GM12878 (cell line): ENCODE results near the gene COL23A1. TPM values are rescaled to one million over a fixed set of nuclear protein-coding genes. Genes with fewer than 3 reads are reported as not detected.

ENCODE experiments used
- ATAC-seq: fragments of 200-7000 bp; cut with Tn5 transposase; 3 replicates; pipeline ENCODE4 v1.9.1; 2020; ENCODE audit warnings: mild to moderate bottlenecking, moderate library complexity
- BruUV-seq: library from RNA; stranded (reverse); fragments of 400-500 nt; replicated peaks from 2 replicates; lab custom pipeline; 2021; lab: Mats Ljungman, UMichigan
- CTCF ChIA-PET: fragments of 300-600 bp; sonication (Branson Sonifier 250); formaldehyde crosslinking; extraction: SDS; loops from one replicate; lab custom pipeline; 2021; ENCODE audit warnings: inconsistent platforms; lab: Yijun Ruan, JAX
- POLR2A ChIA-PET: fragments of 350-600 bp; formaldehyde crosslinking; extraction: SDS; loops from one replicate; lab custom pipeline; 2021; ENCODE audit warnings: inconsistent platforms; lab: Charles Lee
- RAD21 ChIA-PET: fragments of 300-600 bp; sonication (Branson Sonifier 250); formaldehyde crosslinking; loops from one replicate; lab custom pipeline; 2023; ENCODE audit warnings: antibody characterized with exemption; ENCODE audit not compliant: unreplicated experiment; lab: Charles Lee
- SMC1A ChIA-PET: fragments of 300-600 bp; sonication (Branson Sonifier 250); formaldehyde crosslinking; loops from one replicate; lab custom pipeline; 2023; ENCODE audit not compliant: unreplicated experiment, uncharacterized antibody; lab: Charles Lee
- DNase-seq: peaks from one replicate; pipeline ENCODE4 v3.0.0-alpha.2; 2011; ENCODE audit warnings: low read depth, low spot score
- FAIRE-seq: peaks from 3 replicates; lab custom pipeline; 2011; peaks lifted over from hg19 to GRCh38; lab: Jason Lieb, UNC
- H2AFZ ChIP-seq: 2 replicates; pipeline ENCODE4 v1.6.0; 2011; ENCODE audit warnings: low read depth, low read length, control low read depth; ENCODE audit not compliant: control insufficient read depth
- H3K27ac ChIP-seq: 2 replicates; pipeline ENCODE4 v1.5.1; 2011; ENCODE audit warnings: control low read depth; ENCODE audit not compliant: control insufficient read depth, insufficient read depth
- H3K27me3 ChIP-seq, 2 experiments: replicated peaks in 1 of 2; 2 replicates each; pipeline versions ENCODE4 v1.6.0 to v1.6.1; 2011; ENCODE audit warnings: low read length in 1 of 2; ENCODE audit not compliant: control insufficient read depth in 2 of 2, insufficient read depth in 2 of 2
- H3K36me3 ChIP-seq, 2 experiments: 2 replicates each; pipeline ENCODE4 v1.5.1; 2011; ENCODE audit warnings: low read length in 1 of 2; ENCODE audit not compliant: control insufficient read depth in 2 of 2, insufficient read depth in 2 of 2
- H3K4me1 ChIP-seq: 2 replicates; pipeline ENCODE4 v1.6.1; 2011; ENCODE audit warnings: mild to moderate bottlenecking, low read length, moderate library complexity, mixed read lengths; ENCODE audit not compliant: control insufficient read depth, insufficient read depth
- H3K4me2 ChIP-seq: 2 replicates; pipeline ENCODE4 v1.6.0; 2011; ENCODE audit warnings: control low read depth; ENCODE audit not compliant: control insufficient read depth, insufficient read depth
- H3K4me3 ChIP-seq: fragments of 200-600 bp; sonication (generic); 2 replicates; pipeline ENCODE4 v1.5.1; 2016
- H3K79me2 ChIP-seq: 2 replicates; pipeline ENCODE4 v1.6.0; 2011; ENCODE audit warnings: low read length; ENCODE audit not compliant: control insufficient read depth, insufficient read depth
- H3K9ac ChIP-seq: 2 replicates; pipeline ENCODE4 v1.8.0; 2011; ENCODE audit warnings: low read length, control low read depth, mixed read lengths; ENCODE audit not compliant: control insufficient read depth, insufficient read depth
- H3K9me3 ChIP-seq: replicated peaks from 3 replicates; pipeline ENCODE4 v1.5.1; 2011; ENCODE audit warnings: mild to moderate bottlenecking, low read length; ENCODE audit not compliant: control insufficient read depth, insufficient read depth
- H4K20me1 ChIP-seq: 2 replicates; pipeline ENCODE4 v1.6.0; 2011; ENCODE audit not compliant: control insufficient read depth, insufficient read depth
- ATF3 ChIP-seq: IDR thresholded peaks from 2 replicates; pipeline ENCODE4 v1.6.1; 2011; ENCODE audit warnings: low read depth, mild to moderate bottlenecking, low read length, moderate library complexity, borderline replicate concordance; ENCODE audit errors: extremely low read depth
- E2F8 ChIP-seq: fragments of 450-650 bp; IDR thresholded peaks from 2 replicates; pipeline ENCODE4 v1.6.1; 2018; ENCODE audit warnings: mild to moderate bottlenecking, low read depth, moderate library complexity; ENCODE audit not compliant: partially characterized antibody
- EED ChIP-seq: sonication (generic); IDR thresholded peaks from 2 replicates; pipeline ENCODE4 v1.6.1; 2016; ENCODE audit warnings: antibody characterized with exemption, low read depth
- ESRRA ChIP-seq: IDR thresholded peaks from 2 replicates; pipeline ENCODE4 v1.6.1; 2012; ENCODE audit warnings: mild to moderate bottlenecking, low read length, improper control_type of control experiment
- FOS ChIP-seq: IDR thresholded peaks from 3 replicates; pipeline ENCODE4 v1.6.1; 2011; ENCODE audit warnings: borderline replicate concordance; ENCODE audit not compliant: insufficient read length; ENCODE audit errors: extremely low read depth
- NR2F1 ChIP-seq: fragments of 450-650 bp; conservative IDR thresholded peaks from 2 replicates; pipeline ENCODE4 v1.6.1; 2017; ENCODE audit warnings: mild to moderate bottlenecking
- NRF1 ChIP-seq: conservative IDR thresholded peaks from 2 replicates; pipeline ENCODE4 v1.6.1; 2011; ENCODE audit warnings: mild to moderate bottlenecking, low read depth, low read length, improper control_type of control experiment
- SPI1 ChIP-seq: IDR thresholded peaks from 2 replicates; pipeline ENCODE4 v1.6.1; 2011; ENCODE audit warnings: low read depth, mild to moderate bottlenecking, low read length, moderate library complexity, borderline replicate concordance; ENCODE audit not compliant: insufficient read depth
- TBL1XR1 ChIP-seq: IDR thresholded peaks from 2 replicates; pipeline ENCODE4 v1.6.1; 2012; ENCODE audit warnings: low read depth, low read length, improper control_type of control experiment
- TCF3 ChIP-seq: IDR thresholded peaks from 2 replicates; pipeline ENCODE4 v1.6.1; 2012; ENCODE audit warnings: low read depth, mild to moderate bottlenecking, low read length, borderline replicate concordance; ENCODE audit not compliant: insufficient read depth
- ZNF622 ChIP-seq: fragments of 450-650 bp; IDR thresholded peaks from 2 replicates; pipeline ENCODE4 v1.6.1; 2017; ENCODE audit warnings: mild to moderate bottlenecking, inconsistent platforms
- ZNF687 ChIP-seq: fragments of 450-650 bp; IDR thresholded peaks from 2 replicates; pipeline ENCODE4 v1.6.1; 2017; ENCODE audit warnings: mild to moderate bottlenecking, moderate library complexity
- ZZZ3 ChIP-seq: IDR thresholded peaks from 2 replicates; pipeline ENCODE4 v1.6.1; 2011; ENCODE audit warnings: low read depth; ENCODE audit not compliant: control insufficient read depth, insufficient read length
- WGBS: methylation state at CpG from one replicate; pipeline ENCODE4 v1.1.6; 2016; ENCODE audit warnings: low lambda C conversion rate; ENCODE audit not compliant: insufficient replicate concordance, insufficient coverage; ENCODE audit errors: missing lambda C conversion rate; 5-methylcytosine and 5-hydroxymethylcytosine counted together
- in situ Hi-C: fragments of 300-500 bp; cut with MboI; formaldehyde crosslinking; loops from 9 replicates; pipeline ENCODE4 v1.14.3; 2018; ENCODE audit warnings: mixed read lengths
- intact Hi-C: fragments of 100-400 bp; cut with micrococcal nuclease; formaldehyde crosslinking; loops from one replicate; pipeline ENCODE4 v1.14.2; 2022; ENCODE audit not compliant: unreplicated experiment
- polyA plus RNA-seq, 11 experiments: library from polyadenylated mRNA; depleted of rRNA in 4 of 11; unstranded in 6 of 11; stranded (reverse) in 5 of 11; fragments of >200 nt; fragmentation: Nextera tagmentation in 4 of 11; fragmentation: Illumina TruSeq in 1 of 11; extraction: Ambion mirVana in 4 of 11; extraction: Trizol in 1 of 11; gene quantifications; 1 replicate in 1 of 11; 2 replicates in 10 of 11; pipeline versions ENCODE4 v1.2.1 to v1.2.3, GENCODE V29; 2011 to 2016; ENCODE audit warnings: inconsistent platforms in 2 of 11, missing spikeins in 2 of 11, low read depth in 1 of 11
- total RNA-seq, 4 experiments: library from RNA; depleted of rRNA in 3 of 4; stranded (reverse); fragments of >200 nt in 3 of 4; fragmentation: Illumina TruSeq in 1 of 4; extraction: Trizol in 1 of 4; gene quantifications; 2 replicates each; pipeline versions ENCODE4 v1.2.1 to v1.2.3, GENCODE V29; 2013 to 2021
- TF ChIP-seq, protein P1 (sequence below): fragments of 150-350 bp; IDR thresholded peaks from 2 replicates; pipeline ENCODE4 v1.6.1; 2016; ENCODE audit warnings: low read depth, low read length

Gene COL23A1
- total and polyA plus RNA-seq, 10 of the 15 experiments (the other 5 are each of a cell fraction or from before 2014, with no cell fraction given): 0.03 to 0.83 (median 0.09) TPM; not detected in 5

DNA sequence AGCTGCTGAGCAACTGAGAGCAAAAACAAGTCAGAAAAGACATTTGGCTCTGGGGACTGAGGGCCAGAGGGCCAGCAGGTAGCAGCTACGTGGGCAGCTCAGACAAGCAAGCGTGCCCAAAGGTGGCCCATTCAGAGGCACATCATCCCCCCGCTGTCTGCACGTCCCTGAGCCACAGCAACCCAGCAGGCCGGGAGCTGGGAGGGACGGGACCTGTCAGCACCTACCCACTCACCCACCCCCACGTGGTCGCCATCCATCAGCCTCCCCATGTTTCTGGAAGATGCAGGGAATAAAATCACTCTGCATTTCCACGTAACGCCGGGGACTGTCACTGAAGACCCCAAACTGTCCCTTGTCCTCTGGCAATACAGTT is 167.8 kb downstream of the COL23A1 start:
- no peaks in the 10 kb centered on the region for H4K20me1 ChIP-seq
- no peaks in the 10 kb centered on the region for H3K79me2 ChIP-seq
- intact Hi-C loops: no loop called here
- ChIA-PET RAD21 (no interaction called here), SMC1A (interaction anchor here (0.9 kb wide), 1 partner anchor 15 kb away, joined by 3 read pairs; no protein-coding TSS in a partner anchor), CTCF (no interaction called here), POLR2A (no interaction called here)
- no peaks in the 10 kb centered on the region for H3K36me3 ChIP-seq
- no peak overlapping the region for H3K27ac ChIP-seq
- H3K4me3 ChIP-seq: no peak overlapping the region
- H3K27me3 ChIP-seq: peaks cover 0 to 1% of the 10 kb centered on the region in 2 experiments; a peak in 1 of 4 replicates
- H3K4me2 ChIP-seq: no peak overlapping the region
- no peak for DNase-seq
- no peak for FAIRE-seq
- WGBS: 24% methylated on average over 11 of the region's 11 CpGs
- H3K9me3 ChIP-seq: no peaks in the 10 kb centered on the region
- H3K9ac ChIP-seq: no peak overlapping the region
- H3K4me1 ChIP-seq: no peaks in the 10 kb centered on the region
- in situ Hi-C loops: no loop called here
- no TSS peak for BruUV-seq
- ATAC-seq: no peak
- H2AFZ ChIP-seq: no peak overlapping the region
- TF ChIP-seq E2F8 (no peak), ZNF622 (no peak), EED (no peak), NRF1 (no peak), TCF3 (no peak), ZZZ3 (no peak), ZNF687 (no peak), ESRRA (no peak), FOS (no peak), TBL1XR1 (no peak), NR2F1 (no peak), ATF3 (no peak), SPI1 (no peak)
- TF ChIP-seq, protein P1, sequence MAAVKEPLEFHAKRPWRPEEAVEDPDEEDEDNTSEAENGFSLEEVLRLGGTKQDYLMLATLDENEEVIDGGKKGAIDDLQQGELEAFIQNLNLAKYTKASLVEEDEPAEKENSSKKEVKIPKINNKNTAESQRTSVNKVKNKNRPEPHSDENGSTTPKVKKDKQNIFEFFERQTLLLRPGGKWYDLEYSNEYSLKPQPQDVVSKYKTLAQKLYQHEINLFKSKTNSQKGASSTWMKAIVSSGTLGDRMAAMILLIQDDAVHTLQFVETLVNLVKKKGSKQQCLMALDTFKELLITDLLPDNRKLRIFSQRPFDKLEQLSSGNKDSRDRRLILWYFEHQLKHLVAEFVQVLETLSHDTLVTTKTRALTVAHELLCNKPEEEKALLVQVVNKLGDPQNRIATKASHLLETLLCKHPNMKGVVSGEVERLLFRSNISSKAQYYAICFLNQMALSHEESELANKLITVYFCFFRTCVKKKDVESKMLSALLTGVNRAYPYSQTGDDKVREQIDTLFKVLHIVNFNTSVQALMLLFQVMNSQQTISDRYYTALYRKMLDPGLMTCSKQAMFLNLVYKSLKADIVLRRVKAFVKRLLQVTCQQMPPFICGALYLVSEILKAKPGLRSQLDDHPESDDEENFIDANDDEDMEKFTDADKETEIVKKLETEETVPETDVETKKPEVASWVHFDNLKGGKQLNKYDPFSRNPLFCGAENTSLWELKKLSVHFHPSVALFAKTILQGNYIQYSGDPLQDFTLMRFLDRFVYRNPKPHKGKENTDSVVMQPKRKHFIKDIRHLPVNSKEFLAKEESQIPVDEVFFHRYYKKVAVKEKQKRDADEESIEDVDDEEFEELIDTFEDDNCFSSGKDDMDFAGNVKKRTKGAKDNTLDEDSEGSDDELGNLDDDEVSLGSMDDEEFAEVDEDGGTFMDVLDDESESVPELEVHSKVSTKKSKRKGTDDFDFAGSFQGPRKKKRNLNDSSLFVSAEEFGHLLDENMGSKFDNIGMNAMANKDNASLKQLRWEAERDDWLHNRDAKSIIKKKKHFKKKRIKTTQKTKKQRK: no peak
